ENCODE data around the gene TTBK2. TPM values are rescaled to one million over a fixed set of nuclear protein-coding genes. Genes with fewer than 3 reads are reported as not detected.

The TTBK2 gene
- total RNA-seq, 1 experiment from 2014 or later, result 4.2 TPM

DNA sequence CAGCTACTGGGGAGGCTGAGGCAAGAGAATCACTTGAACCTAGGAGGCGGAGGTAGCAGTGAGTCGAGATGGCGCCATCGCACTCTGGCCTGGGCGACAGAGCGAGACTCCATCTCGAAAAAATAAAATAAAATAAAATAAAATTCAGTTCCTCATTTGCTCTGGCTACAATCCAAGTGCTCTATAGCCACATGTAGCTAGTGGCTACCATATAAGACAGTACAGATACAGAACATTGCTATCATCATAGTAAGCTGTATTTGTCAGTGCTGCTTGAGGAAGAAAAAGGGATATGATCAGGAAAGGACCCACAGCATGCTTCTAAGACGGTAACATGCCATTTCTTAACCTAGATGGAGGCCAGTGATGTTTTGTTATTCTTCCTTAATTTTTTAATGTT, 95.0 kb downstream of the TTBK2 start:
- no peak overlapping the region for H3K4me3 ChIP-seq (ENCODE audit: insufficient read depth, low read depth, low read length)
- H3K27me3 ChIP-seq (ENCODE audit: control insufficient read depth, insufficient read depth, low read length), result no peaks in the 10 kb centered on the region
- DNase-seq, result no peak
- no peaks in the 10 kb centered on the region; the same call in 1 of the 2 replicates for H3K36me3 ChIP-seq (replicated peaks; ENCODE audit: control insufficient read depth, insufficient read depth, low read length)

GRCh38 chr15:42820811-42821210, 99.8 kb downstream of the TTBK2 start:
- Histone ChIP-seq H3K4me3 (ENCODE audit: insufficient read depth, low read depth, low read length) (no peak overlapping the region), H3K36me3 (replicated peaks; ENCODE audit: control insufficient read depth, insufficient read depth, low read length) (no peaks in the 10 kb centered on the region), H3K27me3 (ENCODE audit: control insufficient read depth, insufficient read depth, low read length) (no peaks in the 10 kb centered on the region)
- no peak for DNase-seq

DNA sequence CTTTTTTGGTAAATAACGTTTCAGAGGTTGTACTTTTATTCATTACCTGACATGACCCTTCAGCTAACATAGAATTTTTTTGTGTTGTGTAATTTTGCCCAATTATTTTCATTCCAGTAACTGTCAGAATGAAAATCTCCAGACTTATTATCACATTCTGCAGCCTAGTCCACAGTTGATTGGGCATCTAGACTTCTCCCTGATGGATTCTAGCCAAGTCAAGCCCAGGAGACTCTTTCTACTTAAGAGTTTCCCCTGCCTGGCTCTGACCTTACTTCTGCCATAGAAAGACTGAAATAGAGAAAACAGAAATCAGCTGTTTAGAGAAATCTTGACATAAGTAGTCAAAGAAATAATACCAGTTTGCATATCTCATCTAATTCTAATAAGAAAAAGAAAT, 100.8 kb downstream of the TTBK2 start:
- no peaks in the 10 kb centered on the region for H3K27me3 ChIP-seq (ENCODE audit: control insufficient read depth, insufficient read depth, low read length)
- H3K36me3 ChIP-seq (replicated peaks; ENCODE audit: control insufficient read depth, insufficient read depth, low read length), result no peaks in the 10 kb centered on the region
- no peak overlapping the region for H3K4me3 ChIP-seq (ENCODE audit: insufficient read depth, low read depth, low read length)
- no peak for DNase-seq

- no peaks in the 10 kb centered on the region for H3K36me3 ChIP-seq (replicated peaks; ENCODE audit: control insufficient read depth, insufficient read depth, low read length)
- no peaks in the 10 kb centered on the region for H3K27me3 ChIP-seq (ENCODE audit: control insufficient read depth, insufficient read depth, low read length)
- no peak for DNase-seq
- no peak overlapping the region for H3K4me3 ChIP-seq (ENCODE audit: insufficient read depth, low read depth, low read length)
Measured at GRCh38 chr15:42811433-42811832, 109.1 kb downstream of the TTBK2 start.

DNA sequence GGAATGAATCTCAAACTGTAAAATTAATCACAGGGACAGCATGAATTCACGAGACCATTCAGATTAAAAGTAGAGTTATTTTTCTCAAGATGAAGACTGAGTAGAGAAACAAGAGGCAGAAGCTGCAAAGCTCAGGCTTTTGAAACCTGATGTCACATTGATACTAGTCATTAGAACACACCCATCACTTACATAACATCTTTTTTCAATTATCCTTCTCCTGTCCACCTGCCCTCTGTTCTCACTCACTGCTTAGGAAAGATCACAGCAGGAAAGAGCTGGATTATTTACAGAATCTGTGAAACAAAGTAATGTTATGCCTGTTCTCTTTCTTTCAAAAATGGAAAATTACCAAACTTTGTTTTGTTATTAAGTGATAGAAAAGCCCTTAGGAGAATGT, 111.7 kb downstream of the TTBK2 start:
- H3K36me3 ChIP-seq (replicated peaks; ENCODE audit: control insufficient read depth, insufficient read depth, low read length), result no peaks in the 10 kb centered on the region; the same call in 1 of the 2 replicates
- no peak for DNase-seq
- no peaks in the 10 kb centered on the region for H3K27me3 ChIP-seq (ENCODE audit: control insufficient read depth, insufficient read depth, low read length)
- no peak overlapping the region for H3K4me3 ChIP-seq (ENCODE audit: insufficient read depth, low read depth, low read length)

DNA sequence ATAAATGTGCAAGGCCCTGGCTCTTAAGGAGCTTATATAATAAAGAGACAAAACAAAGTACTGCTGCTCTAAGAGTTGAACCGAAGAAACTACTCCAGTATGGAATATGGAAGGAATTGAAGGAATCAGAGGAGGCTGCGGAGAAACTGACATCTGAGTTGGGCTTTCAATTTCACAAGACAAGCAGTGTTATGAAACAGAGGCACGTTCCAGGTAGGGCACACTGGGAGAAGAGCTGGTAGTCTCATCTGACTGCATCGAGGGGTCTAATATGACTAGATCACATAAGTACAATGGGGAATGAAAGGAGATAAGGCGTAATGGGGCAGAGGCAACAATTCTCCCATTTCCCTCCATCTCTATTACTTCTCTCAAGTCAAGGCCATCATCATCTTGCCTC, 115.3 kb downstream of the TTBK2 start:
- DNase-seq, result no peak
- Histone ChIP-seq H3K4me3 (ENCODE audit: insufficient read depth, low read depth, low read length) (no peak overlapping the region), H3K36me3 (replicated peaks; ENCODE audit: control insufficient read depth, insufficient read depth, low read length) (no peaks in the 10 kb centered on the region; the same call in 1 of the 2 replicates), H3K27me3 (ENCODE audit: control insufficient read depth, insufficient read depth, low read length) (no peaks in the 10 kb centered on the region)

DNA sequence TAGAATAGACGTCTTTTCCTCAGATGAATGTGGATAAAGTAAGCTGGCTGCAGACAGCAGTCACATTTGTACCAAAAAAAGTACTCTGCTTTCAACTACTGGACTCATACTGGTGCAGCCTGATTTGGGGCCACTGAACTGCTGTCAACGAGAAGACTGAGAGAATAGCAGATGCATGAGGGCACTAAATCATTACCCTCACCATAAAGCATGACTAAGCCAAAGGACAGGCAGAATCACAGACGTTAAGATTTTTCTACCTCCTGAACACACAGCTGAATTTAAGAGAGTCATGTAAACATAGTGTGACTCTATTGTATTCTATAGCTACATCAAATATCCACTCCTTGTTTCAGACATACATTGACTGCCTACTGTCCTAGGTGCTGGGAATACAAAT, 115.8 kb downstream of the TTBK2 start:
- Histone ChIP-seq H3K36me3 (replicated peaks; ENCODE audit: control insufficient read depth, insufficient read depth, low read length) (no peaks in the 10 kb centered on the region; the same call in 1 of the 2 replicates), H3K27me3 (ENCODE audit: control insufficient read depth, insufficient read depth, low read length) (no peaks in the 10 kb centered on the region), H3K4me3 (ENCODE audit: insufficient read depth, low read depth, low read length) (no peak overlapping the region)
- DNase-seq, result no peak

DNA sequence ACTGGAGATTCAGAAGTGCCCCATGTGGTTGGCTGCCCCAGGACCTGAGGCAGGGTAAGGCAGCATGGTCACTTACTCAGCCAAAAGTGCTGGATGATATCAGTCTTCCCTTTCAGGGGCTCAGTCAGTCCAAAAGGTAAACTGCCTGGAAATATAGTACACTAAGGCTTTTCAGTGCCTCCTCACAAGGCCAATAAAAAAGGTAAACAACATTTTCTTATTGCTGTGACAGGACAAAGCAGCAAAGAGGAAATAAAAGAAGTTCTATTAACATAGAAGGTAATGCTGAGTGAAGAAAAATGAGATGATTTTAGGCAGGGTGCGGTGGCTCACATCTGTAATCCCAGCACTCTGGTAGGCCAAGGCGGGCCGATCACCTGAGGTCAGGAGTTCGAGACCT, 117.1 kb downstream of the TTBK2 start:
- DNase-seq, result no peak
- Histone ChIP-seq H3K27me3 (ENCODE audit: control insufficient read depth, insufficient read depth, low read length) (no peaks in the 10 kb centered on the region), H3K36me3 (replicated peaks; ENCODE audit: control insufficient read depth, insufficient read depth, low read length) (no peaks in the 10 kb centered on the region; the same call in 1 of the 2 replicates)

DNA sequence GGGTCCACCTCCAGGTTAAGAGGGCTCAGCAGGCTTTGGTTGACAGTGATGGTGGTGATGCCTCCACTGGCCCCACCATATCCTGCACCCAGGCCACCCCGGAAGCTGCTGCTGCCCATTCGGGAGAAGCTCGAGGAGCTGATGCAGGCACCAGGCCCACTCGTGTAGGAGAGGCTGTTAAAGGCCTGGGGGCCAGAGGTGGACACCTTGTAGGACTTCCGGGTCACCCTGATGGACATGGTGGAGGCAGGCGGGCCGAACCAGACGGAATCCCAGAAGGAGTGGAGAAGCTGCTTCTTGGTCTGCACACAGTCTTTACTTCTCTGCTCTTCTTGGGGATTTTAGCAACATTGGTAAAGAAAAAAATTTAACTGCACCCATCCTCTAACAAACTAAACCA, 118.4 kb downstream of the TTBK2 start:
- no peak overlapping the region for H3K4me3 ChIP-seq (ENCODE audit: insufficient read depth, low read depth, low read length)
- DNase-seq, result no peak
- no peaks in the 10 kb centered on the region; the same call in 1 of the 2 replicates for H3K36me3 ChIP-seq (replicated peaks; ENCODE audit: control insufficient read depth, insufficient read depth, low read length)
- no peaks in the 10 kb centered on the region for H3K27me3 ChIP-seq (ENCODE audit: control insufficient read depth, insufficient read depth, low read length)

More for the DNA sequence above, 117.1 kb downstream of the TTBK2 start:
- no peak overlapping the region for H3K4me3 ChIP-seq (ENCODE audit: insufficient read depth, low read depth, low read length)

- no peaks in the 10 kb centered on the region; the same call in 1 of the 2 replicates for H3K36me3 ChIP-seq (replicated peaks; ENCODE audit: control insufficient read depth, insufficient read depth, low read length)
- DNase-seq, result peak; percentile 36
- no peaks in the 10 kb centered on the region for H3K27me3 ChIP-seq (ENCODE audit: control insufficient read depth, insufficient read depth, low read length)
- H3K4me3 ChIP-seq (ENCODE audit: insufficient read depth, low read depth, low read length), result no peak overlapping the region
Measured at GRCh38 chr15:42800731-42801474, 119.7 kb downstream of the TTBK2 start.

DNA sequence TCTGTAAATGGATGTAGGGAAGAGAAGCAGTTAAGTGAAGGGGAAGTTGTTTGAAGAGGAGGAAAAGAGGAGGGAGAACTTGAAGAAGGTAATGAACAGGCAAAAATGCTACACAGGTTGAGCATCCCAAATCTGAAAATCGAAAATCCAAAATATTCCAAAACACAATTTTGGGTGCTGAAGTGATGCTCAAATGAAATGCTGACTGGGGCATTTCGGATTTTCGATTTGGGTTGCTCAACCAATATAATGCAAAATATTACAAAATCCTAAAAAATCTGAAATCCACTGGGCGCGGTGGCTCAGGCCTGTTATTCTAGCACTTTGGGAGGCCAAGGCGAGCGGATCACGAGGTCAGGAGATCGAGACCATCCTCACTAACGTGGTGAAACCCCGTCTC, 121.8 kb downstream of the TTBK2 start:
- no peaks in the 10 kb centered on the region; the same call in 1 of the 2 replicates for H3K36me3 ChIP-seq (replicated peaks; ENCODE audit: control insufficient read depth, insufficient read depth, low read length)
- H3K27me3 ChIP-seq (ENCODE audit: control insufficient read depth, insufficient read depth, low read length), result no peaks in the 10 kb centered on the region
- no peak for DNase-seq
- no peak overlapping the region for H3K4me3 ChIP-seq (ENCODE audit: insufficient read depth, low read depth, low read length)

GRCh38 chr15:42796955-42797782, 123.4 kb downstream of the TTBK2 start:
- H3K27me3 ChIP-seq (ENCODE audit: control insufficient read depth, insufficient read depth, low read length), result no peaks in the 10 kb centered on the region
- no peaks in the 10 kb centered on the region; the same call in 1 of the 2 replicates for H3K36me3 ChIP-seq (replicated peaks; ENCODE audit: control insufficient read depth, insufficient read depth, low read length)
- no peak overlapping the region for H3K4me3 ChIP-seq (ENCODE audit: insufficient read depth, low read depth, low read length)
- DNase-seq, result no peak

- H3K36me3 ChIP-seq (replicated peaks; ENCODE audit: control insufficient read depth, insufficient read depth, low read length), result no peaks in the 10 kb centered on the region; the same call in 1 of the 2 replicates
- no peaks in the 10 kb centered on the region for H3K27me3 ChIP-seq (ENCODE audit: control insufficient read depth, insufficient read depth, low read length)
- no peak for DNase-seq
- no peak overlapping the region for H3K4me3 ChIP-seq (ENCODE audit: insufficient read depth, low read depth, low read length)
Measured at GRCh38 chr15:42788725-42789124, 131.9 kb downstream of the TTBK2 start.

DNA sequence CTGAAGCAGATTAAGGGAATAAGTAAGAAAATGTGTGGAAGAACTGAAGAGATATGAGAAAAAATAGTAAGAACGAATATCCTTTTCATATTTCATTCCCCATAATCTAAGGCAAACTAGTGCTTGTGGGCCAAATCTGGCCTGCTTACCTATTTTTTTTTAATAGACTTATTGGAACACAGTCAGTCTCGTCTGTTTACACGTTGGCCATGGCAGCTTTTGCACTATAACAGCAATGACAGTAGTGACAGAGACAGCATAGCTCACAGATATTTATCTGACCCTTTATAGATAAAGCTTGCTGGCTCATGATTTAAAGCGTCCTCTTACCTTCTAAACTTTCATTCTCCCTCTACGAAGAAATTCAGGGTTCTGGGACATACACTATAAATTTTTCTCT, 133.6 kb downstream of the TTBK2 start:
- H3K36me3 ChIP-seq (replicated peaks; ENCODE audit: control insufficient read depth, insufficient read depth, low read length), result no peaks in the 10 kb centered on the region; the same call in 1 of the 2 replicates
- no peak for DNase-seq
- no peaks in the 10 kb centered on the region for H3K27me3 ChIP-seq (ENCODE audit: control insufficient read depth, insufficient read depth, low read length)
- no peak overlapping the region for H3K4me3 ChIP-seq (ENCODE audit: insufficient read depth, low read depth, low read length)

DNA sequence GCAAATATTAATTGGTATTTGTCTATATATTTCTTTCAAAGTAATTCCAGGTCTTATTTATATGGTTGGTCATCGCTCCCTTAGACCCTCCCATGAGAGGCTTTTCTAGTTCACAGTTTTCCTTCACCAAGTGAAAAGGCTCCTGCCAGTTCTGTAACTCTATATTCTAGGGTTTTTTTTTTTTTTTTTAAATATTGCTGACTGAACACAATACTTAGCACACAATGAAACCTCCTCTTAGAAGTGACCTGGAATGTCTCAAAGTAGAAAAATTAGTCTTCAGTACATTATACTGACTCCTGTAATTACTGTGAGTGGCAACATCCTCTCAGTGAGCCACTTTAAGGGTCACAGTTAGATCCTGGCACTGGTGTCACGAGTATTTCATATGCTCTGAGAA, 135.0 kb downstream of the TTBK2 start:
- no peak for DNase-seq
- H3K36me3 ChIP-seq (replicated peaks; ENCODE audit: control insufficient read depth, insufficient read depth, low read length), result no peaks in the 10 kb centered on the region; the same call in 1 of the 2 replicates
- no peaks in the 10 kb centered on the region for H3K27me3 ChIP-seq (ENCODE audit: control insufficient read depth, insufficient read depth, low read length)
- no peak overlapping the region for H3K4me3 ChIP-seq (ENCODE audit: insufficient read depth, low read depth, low read length)

Measured in H7 (cell line).